OCI-M1 (cell line): ENCODE results near the gene SPDEF.
A peak's percentile ranks its signal among the peaks of the same experiment; 100 is the strongest.

Experiments
- DNase-seq: peaks from one replicate; lab custom pipeline; 2025; lab: John Stamatoyannopoulos, UW

SPDEF gene

DNA sequence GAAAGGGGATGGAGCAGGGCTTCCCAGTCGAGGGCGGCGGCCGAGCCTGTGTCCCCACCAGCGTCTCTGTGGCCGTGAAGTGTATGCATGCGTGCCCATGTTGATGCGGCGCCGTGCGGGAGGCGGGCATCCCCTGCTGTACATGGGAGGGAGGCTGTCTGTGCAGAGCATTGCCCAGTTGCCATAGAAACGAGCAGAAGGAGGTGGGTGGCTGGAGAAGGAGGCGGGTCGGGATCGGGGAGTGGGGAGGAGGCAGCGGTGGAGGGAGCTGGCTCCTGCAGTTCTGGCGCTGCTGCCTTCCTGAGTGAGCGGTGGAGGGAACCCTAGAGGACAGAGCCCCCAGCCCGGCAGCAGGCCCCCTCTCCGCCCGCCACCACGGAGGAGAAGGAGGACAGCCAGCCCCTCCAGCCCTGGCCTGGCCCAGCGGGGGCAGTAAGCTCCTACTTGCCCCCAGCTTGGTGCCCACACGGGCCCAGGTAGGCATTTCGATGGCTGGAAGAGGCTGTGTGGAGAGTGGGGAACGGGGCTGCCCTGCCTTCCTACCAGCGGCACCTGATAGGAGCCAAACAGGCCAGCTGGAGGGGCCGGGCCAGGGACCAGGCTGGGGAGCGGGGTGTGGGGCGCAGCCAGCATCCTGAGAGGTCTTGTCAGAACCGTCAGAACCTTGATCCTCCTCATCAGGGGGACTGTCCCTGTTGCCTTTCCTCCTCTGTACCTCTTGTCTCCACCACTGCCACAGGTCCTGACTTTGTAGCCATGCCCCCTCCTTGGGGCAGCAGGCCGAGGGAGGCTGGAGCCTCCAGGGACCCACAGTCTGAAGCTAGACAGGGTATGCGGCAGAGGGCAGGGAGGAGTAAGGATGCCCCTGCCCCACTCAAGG is 41.3 kb downstream of the SPDEF start:
- no peak for DNase-seq

DNA sequence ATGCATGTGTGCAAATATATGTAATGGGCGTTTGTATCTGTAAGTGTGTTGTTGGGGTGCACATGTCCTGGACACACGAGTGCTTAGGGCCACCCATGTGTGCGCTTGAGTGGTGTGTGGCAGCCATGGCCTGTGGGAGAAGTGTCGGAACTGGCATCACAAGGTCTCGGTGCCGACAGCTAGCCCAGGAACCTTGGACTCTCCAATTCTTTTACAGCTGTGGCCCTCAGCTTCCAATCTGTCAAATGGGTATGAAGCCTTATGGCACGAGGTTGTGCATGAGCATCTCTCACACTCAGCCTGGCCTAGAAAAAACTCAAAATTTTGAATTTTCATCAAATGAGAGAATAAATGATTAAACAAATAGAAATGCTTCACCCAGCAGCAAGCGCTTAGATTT is 42.0 kb downstream of the SPDEF start:
- DNase-seq: no peak

DNA sequence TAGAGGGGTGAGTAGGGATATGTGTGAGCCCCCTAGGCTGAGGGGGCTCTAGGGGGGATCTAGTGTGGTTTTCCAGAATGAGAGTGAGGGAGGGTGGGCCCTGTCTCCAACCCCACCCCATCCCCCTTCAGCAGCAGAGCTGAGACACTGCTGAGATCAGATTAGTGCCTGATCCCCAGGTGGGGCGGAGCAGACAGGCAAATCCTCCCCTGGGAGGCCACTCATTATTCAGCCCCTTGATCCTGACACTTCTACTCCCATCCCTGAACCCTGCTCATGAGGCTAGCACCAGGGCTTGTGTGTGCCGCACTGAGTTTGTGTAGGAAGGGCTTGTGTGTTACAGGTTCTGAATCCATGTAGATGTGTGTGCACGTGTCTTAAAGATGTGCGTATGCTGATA is 42.5 kb downstream of the SPDEF start:
- DNase-seq: no peak

DNA sequence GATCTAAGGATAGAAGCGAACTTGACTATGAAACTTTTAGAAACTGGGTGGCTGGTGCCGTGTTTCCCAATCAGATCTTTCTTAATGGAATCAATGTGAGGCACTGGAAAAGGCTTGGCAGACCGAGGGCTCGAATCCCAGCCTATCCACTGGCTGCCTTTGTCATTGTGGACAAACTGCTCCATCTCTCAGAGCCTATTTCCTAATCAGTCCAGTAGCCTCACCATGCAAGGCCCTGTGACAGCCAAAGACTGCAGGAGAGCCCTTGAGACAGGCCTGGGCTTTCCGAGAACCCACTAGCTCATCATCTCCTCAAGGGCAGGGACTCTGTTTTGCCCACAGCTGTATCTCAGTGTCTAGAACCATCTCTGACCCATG is 43.4 kb downstream of the SPDEF start:
- DNase-seq: no peak

DNA sequence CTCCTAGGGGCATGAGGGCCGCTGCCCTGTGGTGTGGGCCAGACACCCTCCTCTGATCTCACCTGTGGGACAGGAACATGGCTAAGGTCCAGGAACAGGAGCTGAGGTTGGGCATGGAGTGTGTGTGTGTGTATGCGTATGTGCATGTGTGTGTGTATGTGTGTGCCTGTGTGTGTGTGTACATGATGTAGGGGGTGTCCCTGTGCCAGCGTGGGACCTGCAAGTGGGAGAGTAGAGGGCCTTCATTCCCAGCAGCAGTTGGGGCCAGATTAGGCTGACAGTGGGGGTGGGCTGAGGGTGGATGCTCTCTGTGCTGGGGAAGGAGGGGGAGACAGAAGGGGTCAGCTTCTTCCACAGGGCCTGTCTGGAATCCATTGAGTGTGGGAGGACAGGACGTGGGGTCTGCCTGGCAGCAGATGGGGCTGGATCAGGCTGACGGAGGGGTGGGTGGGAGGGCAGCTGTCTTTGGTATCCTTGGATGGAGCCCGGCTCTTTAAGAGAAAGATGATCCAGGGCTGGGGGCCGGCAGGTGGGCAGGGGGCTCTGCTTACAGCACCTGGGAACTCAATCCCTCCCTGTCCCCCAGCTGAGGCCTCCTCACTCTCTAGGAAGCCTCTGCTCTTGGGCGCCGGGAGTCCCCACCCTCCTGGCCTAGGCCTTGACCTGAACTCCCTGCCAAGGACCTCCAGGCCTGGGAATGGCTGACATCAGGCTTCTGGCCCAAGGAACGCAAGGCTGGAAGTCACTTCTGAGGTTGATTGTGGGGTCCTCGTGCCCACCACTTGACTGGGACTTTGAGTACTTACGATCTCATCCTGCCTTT is 44.0 kb downstream of the SPDEF start:
- no peak for DNase-seq

DNA sequence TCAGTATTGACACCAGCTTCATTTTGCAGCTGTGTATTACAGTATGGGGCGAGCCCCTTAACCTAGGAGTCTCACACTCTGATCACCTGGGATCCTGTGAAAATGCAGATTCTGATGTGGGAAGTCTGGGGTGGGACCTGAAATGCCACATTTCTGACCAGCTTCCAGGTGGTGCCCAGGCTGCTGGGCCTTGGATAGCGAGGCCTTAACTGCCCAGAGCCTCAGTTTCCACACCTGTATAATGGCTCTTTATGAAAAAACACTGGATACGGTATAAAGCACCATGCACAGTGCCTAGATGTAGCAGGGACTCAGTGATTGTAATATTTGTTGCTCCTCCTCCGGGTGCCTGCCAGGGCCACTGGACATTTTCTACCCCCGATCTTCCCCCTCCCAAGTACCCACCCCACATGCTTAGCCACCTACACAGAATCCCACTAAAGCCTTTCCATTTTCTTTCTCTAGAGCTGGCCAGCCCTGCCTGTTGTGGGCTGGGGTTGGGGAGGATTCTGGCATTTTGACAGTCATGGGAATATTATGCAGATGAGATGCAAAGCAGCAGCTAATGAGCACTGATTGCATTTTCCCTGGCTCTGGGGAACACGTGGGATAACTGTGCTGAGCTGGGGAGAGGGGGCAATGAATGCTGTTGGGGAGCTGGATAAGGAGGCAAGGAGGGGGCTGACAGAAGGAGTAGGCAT is 44.8 kb downstream of the SPDEF start:
- no peak for DNase-seq

DNA sequence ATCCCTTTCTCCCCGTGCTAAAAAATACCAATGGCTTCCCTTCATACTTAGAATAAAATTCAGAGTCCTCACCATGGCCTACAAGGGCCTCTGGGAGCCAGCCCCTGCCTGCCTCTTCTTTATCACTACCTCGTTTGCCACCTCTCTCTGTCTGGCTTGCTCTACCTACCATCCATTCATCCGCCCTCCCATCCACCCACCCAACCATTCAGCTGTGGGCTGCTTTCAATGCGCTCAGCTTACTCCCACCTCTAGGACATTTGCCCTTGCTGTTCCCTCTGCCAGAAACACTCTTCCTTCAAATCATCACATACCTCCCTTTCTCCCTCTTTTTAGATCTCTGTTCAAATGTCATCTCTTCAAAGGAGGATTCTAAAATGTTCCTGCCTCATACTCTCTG is 45.8 kb downstream of the SPDEF start:
- DNase-seq: no peak

DNA sequence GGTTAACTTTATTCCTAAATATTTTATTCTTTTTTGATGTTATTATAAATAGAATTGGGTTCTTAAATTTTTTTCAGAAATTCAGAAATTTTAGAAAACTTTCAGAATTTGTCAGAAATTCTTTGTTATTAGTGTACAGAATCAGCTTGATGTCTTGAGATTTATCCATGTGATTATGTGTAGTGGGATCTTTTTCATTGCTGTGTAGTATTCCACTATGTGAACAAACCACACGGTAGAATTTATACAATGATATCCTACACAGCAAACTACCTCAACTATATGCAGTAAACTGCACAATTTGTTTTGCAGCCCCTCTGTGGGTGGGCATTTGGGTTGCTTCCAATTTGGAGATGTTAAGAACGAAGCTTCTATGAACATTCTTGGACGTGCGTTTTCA is 46.3 kb downstream of the SPDEF start:
- no peak for DNase-seq

DNA sequence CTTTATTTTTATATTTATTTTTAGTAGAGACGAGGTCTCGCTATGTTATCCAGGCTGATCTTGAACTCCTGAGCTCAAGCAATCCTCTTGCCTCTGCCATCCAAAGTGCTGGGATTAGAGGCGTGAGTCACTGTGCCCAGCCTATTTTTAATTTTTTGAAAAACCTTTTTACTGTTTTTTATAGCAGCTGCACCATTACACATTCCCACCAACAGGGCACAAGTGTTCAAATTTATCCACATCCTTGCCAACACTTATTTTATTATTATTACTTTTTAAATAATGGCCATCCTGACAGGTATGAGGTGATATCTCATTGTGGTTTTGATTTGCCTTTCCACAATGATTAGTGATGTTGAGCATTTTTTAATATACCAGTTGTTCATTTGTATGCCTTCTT is 47.7 kb downstream of the SPDEF start:
- DNase-seq: no peak

DNA sequence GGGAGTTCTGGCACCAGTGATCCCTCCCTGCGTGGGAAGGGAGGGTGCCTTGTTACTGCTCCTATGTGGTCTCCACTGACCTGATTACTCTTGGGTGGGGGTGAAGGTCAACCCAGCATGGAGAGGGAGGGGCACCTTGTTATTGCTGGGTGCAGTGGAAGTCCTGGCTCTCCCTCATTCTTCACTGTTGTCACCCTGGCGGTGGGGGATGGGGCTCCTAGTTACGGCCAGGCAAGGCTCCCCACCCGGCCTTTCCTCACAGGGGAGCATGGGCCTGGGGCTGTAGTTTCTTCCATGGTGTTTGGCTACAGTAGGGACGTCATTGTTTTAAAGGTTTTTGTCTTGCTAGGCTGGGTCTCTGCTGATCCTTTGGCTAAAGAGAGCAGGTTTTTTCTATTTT is 49.4 kb downstream of the SPDEF start:
- DNase-seq: no peak

DNA sequence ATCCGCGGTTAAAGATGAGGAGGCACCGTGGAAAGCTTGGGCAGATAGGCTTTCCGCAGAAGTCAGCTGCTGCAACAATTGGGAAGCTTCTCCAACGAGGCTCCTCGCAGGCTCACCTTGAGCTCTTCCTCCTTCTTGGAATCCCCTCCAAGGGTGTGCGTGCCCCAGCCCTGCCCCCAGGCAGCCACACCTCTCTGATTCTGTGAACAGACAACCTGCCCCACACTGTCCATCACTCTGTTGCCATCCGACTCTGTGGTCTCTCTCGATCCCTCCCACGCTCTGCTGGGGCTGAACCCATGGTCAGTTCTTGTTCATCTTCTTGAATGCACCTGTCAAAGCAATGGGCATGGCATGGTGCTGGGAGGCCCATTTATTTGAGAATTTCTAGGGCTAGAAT is 58.7 kb downstream of the SPDEF start:
- no peak for DNase-seq

DNA sequence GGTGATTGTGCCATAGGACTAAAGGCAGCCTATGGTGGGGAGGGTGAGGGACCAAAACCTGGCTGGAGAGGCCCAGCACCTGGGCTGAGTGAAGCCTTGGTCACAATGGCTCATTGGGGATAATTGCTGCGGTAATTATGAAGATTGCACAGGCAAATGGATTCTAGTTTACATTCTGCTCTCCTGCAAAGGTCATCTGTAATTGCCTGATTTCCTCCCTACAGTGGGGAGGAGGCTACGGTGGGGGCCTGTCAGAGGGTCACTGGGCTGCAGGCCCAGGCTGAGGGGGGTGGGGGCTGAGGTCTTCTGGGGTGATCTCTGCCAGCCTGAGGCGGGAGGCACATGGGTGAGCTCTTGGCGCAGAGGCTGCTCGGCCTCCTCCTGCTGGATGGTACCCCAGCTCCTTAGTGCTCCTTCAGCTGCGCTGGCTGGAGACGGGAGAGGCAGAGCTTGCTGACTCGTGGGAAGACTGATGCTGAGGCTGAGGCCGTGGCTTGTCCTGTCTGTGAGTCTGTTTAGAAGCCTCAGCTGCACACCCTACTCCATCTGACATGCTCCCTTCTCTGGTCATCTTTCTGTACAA is 59.9 kb downstream of the SPDEF start:
- no peak for DNase-seq

DNA sequence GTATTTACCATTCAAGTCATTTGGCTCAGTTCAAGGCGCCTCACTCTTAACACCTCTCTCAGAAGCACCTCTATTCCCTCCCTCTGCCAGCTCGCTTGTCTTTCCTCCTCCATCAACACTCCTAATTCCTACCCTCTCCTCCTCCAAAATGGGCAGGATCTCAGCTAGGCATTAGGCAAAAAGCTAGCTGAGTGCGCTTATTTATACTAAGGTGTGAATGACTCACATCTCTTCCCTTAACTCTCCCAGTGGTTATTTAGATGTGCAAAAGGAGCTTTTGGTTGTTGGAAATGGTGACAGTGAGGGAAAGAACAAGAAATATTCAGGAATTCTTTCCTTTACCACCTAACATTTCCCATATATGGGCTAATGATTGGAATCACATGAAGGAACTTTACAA is 61.2 kb downstream of the SPDEF start:
- no peak for DNase-seq

DNA sequence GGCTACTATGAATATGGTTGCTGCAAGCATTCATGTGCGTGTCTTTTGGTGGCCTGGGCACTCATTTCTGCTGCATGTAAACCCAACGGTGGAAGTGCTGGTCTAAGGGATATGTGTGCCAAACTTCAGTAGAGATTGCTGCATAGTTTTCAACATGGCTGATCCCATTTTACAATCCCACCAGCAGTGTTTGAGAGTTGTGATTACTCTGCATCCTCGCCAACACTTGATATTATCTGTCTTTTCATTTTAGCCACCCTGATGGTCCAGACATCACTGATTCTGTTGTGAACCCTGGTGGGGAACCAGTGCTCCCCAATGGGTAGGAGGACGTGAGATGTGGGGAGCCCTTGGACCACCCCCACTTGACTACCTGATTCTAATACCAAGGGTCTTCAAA is 62.8 kb downstream of the SPDEF start:
- no peak for DNase-seq

DNA sequence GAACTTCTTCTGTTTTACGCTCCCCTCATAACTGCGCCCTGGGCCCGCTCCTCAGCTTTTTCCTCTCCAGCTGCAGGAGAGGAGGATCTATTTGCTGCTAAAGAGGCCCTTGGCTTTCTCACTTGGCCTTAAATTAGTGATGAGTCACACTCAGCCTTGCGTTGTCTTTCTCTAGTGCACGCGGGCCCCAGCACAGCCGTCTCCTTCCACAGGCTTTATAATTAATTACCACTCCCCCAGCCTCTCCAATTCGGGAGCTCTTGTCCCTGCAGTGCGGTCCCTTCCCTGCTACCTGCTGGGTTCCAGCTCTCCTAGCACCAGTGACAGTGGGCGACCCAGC is 65.1 kb downstream of the SPDEF start:
- peak; percentile 14 for DNase-seq

DNA sequence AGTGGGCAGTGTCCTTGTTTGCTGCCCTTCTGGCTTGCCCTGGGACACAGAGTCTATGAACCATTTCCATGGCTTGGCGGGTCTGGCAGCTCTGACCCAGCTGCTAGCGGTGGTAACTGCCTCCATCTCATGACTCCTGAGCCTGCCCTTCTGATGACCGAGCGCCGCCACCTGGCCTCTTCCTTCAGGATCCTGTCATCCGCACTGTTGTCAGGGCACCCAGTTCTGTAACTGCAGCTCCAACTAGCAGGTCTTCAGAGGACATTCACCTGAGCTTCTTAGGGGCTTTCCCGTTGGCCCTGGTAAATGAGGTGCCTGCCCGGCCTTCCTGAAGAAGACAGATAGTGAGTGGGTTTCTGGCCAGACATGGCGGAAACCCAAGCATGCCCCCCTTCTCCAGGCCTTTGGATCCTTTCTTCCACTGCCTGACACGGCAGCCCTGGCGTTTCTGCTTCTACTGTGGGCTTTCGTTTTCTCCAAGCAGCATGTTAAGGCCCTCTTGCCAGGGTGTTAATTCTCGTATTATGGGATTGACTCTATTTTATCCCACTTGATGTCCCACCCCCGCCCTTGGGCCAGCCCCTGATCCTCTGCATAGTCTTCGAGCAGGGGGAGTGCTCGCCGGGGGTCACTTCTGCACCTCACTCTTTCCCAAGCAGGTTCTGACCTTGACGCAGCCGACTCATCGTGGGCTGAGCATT is 65.6 kb downstream of the SPDEF start:
- no peak for DNase-seq

DNA sequence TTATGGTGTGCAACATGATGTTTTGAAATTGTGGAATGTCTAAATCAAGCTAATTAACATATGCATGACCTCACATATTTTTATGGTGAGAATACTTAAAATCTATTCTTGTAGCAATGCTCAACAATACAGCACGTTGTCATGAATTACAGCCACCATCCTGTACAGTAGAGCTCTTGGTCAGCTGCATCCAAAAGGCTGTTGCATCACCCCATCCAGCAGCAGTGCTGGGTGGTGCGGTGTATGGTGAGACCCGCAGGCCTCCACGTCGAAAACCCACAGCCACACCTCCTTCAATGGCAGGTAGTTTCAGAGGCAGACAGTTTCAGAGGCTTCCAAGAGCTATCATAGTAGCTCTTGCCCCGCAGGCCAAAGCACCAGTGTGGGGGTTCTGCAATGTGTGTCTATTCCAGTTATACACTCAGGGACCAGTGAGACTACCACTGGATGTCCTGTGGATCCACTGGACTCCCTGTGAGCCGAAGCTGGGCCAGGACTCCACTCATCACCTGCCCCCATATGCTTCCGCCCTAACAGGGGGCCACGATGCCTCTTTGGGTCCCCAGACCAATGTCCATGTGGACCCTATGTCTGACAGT is 66.8 kb downstream of the SPDEF start:
- DNase-seq: no peak
